RKO (cell line): ENCODE results near the gene MFAP4.
"Not testable (repeated sequence)": the region's sequence is repeated elsewhere in the genome, so short reads cannot be mapped to it uniquely, and the experiment has no call there.

ENCODE experiments used
- DNase-seq: peaks from one replicate; pipeline ENCODE4 v3.0.0-alpha.2; 2016; ENCODE audit warnings: low spot score

Gene MFAP4

GRCh38 chr17:19370493-19370960 is 16.5 kb downstream of the MFAP4 start:
- no peak for DNase-seq

GRCh38 chr17:19369846-19370492 is 17.0 kb downstream of the MFAP4 start:
- no peak for DNase-seq

- DNase-seq, result no peak
These were observed 17.7 kb downstream of the MFAP4 start for GRCh38 chr17:19369107-19369778.

GRCh38 chr17:19368229-19368628 is 18.8 kb downstream of the MFAP4 start:
- no peak for DNase-seq

- no peak for DNase-seq
These were observed 20.4 kb downstream of the MFAP4 start for GRCh38 chr17:19366637-19366972.

GRCh38 chr17:19365833-19366636 is 21.0 kb downstream of the MFAP4 start:
- no peak for DNase-seq

GRCh38 chr17:19365499-19365817 is 21.5 kb downstream of the MFAP4 start:
- DNase-seq, result no peak

GRCh38 chr17:19364699-19365498 is 22.1 kb downstream of the MFAP4 start:
- no peak for DNase-seq

- DNase-seq, result no peak
These were observed 23.4 kb downstream of the MFAP4 start for GRCh38 chr17:19363460-19364035.

- no peak for DNase-seq
These were observed 23.9 kb downstream of the MFAP4 start for GRCh38 chr17:19363114-19363438.

- peak; percentile 92 for DNase-seq
These were observed 24.5 kb downstream of the MFAP4 start, which contains the start of gene B9D1 for GRCh38 chr17:19362277-19363113. TSS of gene B9D1 (minus strand) at chr17:19362723. CDS start at chr17:19362569, 154 bp downstream.

GRCh38 chr17:19361944-19362276 is 25.1 kb downstream of the MFAP4 start:
- no peak for DNase-seq

- DNase-seq, result peak; percentile 48
These were observed 25.7 kb downstream of the MFAP4 start for GRCh38 chr17:19361326-19361725.

- DNase-seq, result no peak
These were observed 26.2 kb downstream of the MFAP4 start for GRCh38 chr17:19360772-19361171.

- no peak for DNase-seq
These were observed 27.1 kb downstream of the MFAP4 start for GRCh38 chr17:19359856-19360255.

- no peak for DNase-seq
These were observed 27.8 kb downstream of the MFAP4 start for GRCh38 chr17:19359151-19359550.

- no peak for DNase-seq
These were observed 29.2 kb downstream of the MFAP4 start for GRCh38 chr17:19357761-19358160.

- DNase-seq, result no peak
These were observed 29.6 kb downstream of the MFAP4 start for GRCh38 chr17:19357351-19357750.

- no peak for DNase-seq
These were observed 32.2 kb downstream of the MFAP4 start for GRCh38 chr17:19354748-19355147.

GRCh38 chr17:19353401-19353800 is 33.6 kb downstream of the MFAP4 start:
- DNase-seq, result not testable (repeated sequence)

- no peak for DNase-seq
These were observed 38.2 kb downstream of the MFAP4 start for GRCh38 chr17:19348806-19349205.
